ENCODE measurements around the gene PACSIN2. TPM values are rescaled to one million over a fixed set of nuclear protein-coding genes. Genes with fewer than 3 reads are reported as not detected.

Gene PACSIN2
- total and polyA plus RNA-seq, 10 of the 15 experiments (the other 5 are each of a cell fraction or from before 2014, with no cell fraction given) = 0.93 to 78.7 (median 46.8) TPM

DNA sequence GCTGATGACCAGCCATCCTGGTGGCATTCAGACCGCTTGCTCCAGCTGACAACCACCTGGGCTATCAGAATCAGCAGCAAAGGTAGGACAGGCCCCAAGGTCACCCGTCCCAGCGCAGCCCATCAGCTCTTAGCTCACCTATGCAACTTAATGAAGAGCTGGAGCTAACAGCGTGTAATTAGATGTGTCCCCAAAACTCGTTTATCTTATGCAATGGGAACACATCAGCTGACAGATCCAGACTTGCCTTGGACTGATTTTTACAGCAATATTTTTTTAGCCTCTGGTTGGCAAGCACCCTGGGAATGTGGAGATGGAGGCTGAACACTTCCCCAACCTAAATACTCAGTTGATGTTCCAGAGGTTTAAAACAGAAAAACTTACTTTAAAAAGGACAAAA, 76.0 kb downstream of the PACSIN2 start (continued):
- TF ChIP-seq, protein P1, sequence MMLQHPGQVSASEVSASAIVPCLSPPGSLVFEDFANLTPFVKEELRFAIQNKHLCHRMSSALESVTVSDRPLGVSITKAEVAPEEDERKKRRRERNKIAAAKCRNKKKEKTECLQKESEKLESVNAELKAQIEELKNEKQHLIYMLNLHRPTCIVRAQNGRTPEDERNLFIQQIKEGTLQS (IDR thresholded peaks at IDR 0.05; ENCODE audit: borderline replicate concordance, extremely low read depth, low read depth, low read length) = no peak
- no peak for TF ChIP-seq SREBF2 (IDR thresholded peaks at IDR 0.05; ENCODE audit: low read length)
- no peak for TF ChIP-seq RBBP5 (conservative IDR thresholded peaks at IDR 0.05)
- no peak for TF ChIP-seq NFXL1 (IDR thresholded peaks at IDR 0.05; ENCODE audit: borderline replicate concordance)
- no peak for TF ChIP-seq CHD2 (IDR thresholded peaks at IDR 0.05; ENCODE audit: borderline replicate concordance, low read depth, low read length)
- no peak for TF ChIP-seq BHLHE40 (IDR thresholded peaks at IDR 0.05; ENCODE audit: borderline replicate concordance in 1 of 2, low read depth in 2 of 2, low read length in 1 of 2)
- TF ChIP-seq MXI1 (IDR thresholded peaks at IDR 0.05; ENCODE audit: low read depth, low read length) = no peak

- no peak overlapping the region; the same call in 1 of the 2 replicates for H3K9ac ChIP-seq (ENCODE audit: control insufficient read depth, insufficient read depth, low read length)
- no peak overlapping the region for H3K27ac ChIP-seq (ENCODE audit: control insufficient read depth, insufficient read depth)
- H3K4me1 ChIP-seq (ENCODE audit: control insufficient read depth, insufficient read depth, low read length) = peaks cover 49% of the 10 kb centered on the region
- in situ Hi-C loops (cut with MboI) = no loop called here
- RAD21 ChIA-PET (ENCODE audit: unreplicated experiment) = interaction anchor here (1.0 kb wide), 1 partner anchor 19 kb away, joined by 5 read pairs; no protein-coding TSS in a partner anchor
- SMC1A ChIA-PET (ENCODE audit: uncharacterized antibody, unreplicated experiment) = interaction anchor here (0.8 to 1.7 kb wide), 7 partner anchors 10 to 71 kb away, joined by 3 read pairs; no protein-coding TSS in a partner anchor
- 68% methylated on average over 7 of the region's 7 CpGs for WGBS (ENCODE audit: insufficient coverage, insufficient replicate concordance, low lambda C conversion rate, missing lambda C conversion rate)
- DNase-seq (ENCODE audit: low read depth, low spot score) = no peak
- peaks cover 0 to 7% of the 10 kb centered on the region in 2 experiments; a peak in 3 of 4 replicates for H3K36me3 ChIP-seq (ENCODE audit: control insufficient read depth in 2 of 2, insufficient read depth in 2 of 2, low read length in 1 of 2)
- BruUV-seq (replicated peaks) = no TSS peak
- ATAC-seq = no peak
- POLR2A ChIA-PET = interaction anchor here (1.1 kb wide), 1 partner anchor 9 kb away, joined by 3 read pairs; no protein-coding TSS in a partner anchor
- H3K79me2 ChIP-seq (ENCODE audit: control insufficient read depth, insufficient read depth, low read length) = peaks cover 59% of the 10 kb centered on the region
- intact Hi-C loops (cut with micrococcal nuclease; ENCODE audit: unreplicated experiment) = no loop called here
- no peaks in the 10 kb centered on the region for H4K20me1 ChIP-seq (ENCODE audit: control insufficient read depth, insufficient read depth)
- TF ChIP-seq, protein P1 (IDR thresholded peaks at IDR 0.05; ENCODE audit: borderline replicate concordance, extremely low read depth, low read depth, low read length) = no peak
- no peak overlapping the region for H3K4me2 ChIP-seq (ENCODE audit: control insufficient read depth, insufficient read depth)
- no peak overlapping the region for H3K4me3 ChIP-seq
- no peak overlapping the region for H2AFZ ChIP-seq (ENCODE audit: control insufficient read depth, low read depth, low read length)
- CTCF ChIA-PET = interaction anchor here (0.8 to 2.3 kb wide), 5 partner anchors 15 to 95 kb away, joined by 3 to 6 read pairs (median 4); no protein-coding TSS in a partner anchor
- FAIRE-seq = no peak
- H3K9me3 ChIP-seq (replicated peaks; ENCODE audit: control insufficient read depth, insufficient read depth, low read length) = no peaks in the 10 kb centered on the region
- no peaks in the 10 kb centered on the region for H3K27me3 ChIP-seq (replicated peaks in 1 of 2; ENCODE audit: control insufficient read depth in 2 of 2, insufficient read depth in 2 of 2, low read length in 1 of 2)
These were observed 76.5 kb downstream of the PACSIN2 start for GRCh38 chr22:42938449-42938848.

Measured in GM12878 (cell line).